ENCODE measurements around the gene CPAMD8. TPM values are rescaled to one million over a fixed set of nuclear protein-coding genes. Genes with fewer than 3 reads are reported as not detected.

The CPAMD8 gene
- total and polyA plus RNA-seq, 2 donors (not counting 1 experiment from before 2014, with no cell fraction given), result 0.14 to 1.7 TPM

- no peak overlapping the region for H2AFZ ChIP-seq (ENCODE audit: low read length)
- H3K9ac ChIP-seq (ENCODE audit: insufficient read depth, low read length), result no peak overlapping the region
- no peaks in the 10 kb centered on the region for H3K36me3 ChIP-seq (ENCODE audit: control insufficient read depth, insufficient read depth, low read length)
- no peak for DNase-seq (ENCODE audit: low read depth in 2 of 2)
- H3K27ac ChIP-seq (ENCODE audit: insufficient read depth, low read length), result no peak overlapping the region
- no peaks in the 10 kb centered on the region for H4K20me1 ChIP-seq (ENCODE audit: control insufficient read depth, extremely low read depth, insufficient read depth, low read length)
- H3K4me3 ChIP-seq (replicated peaks in 1 of 4; ENCODE audit: control extremely low read depth in 1 of 4, insufficient read depth in 1 of 4, low read depth in 3 of 4, low read length in 4 of 4), result no peak overlapping the region
- no peak overlapping the region for H3K4me2 ChIP-seq (ENCODE audit: extremely low read depth, insufficient read depth, low read length)
- TF ChIP-seq EZH2 (IDR thresholded peaks at IDR 0.05; ENCODE audit: low read length, missing control alignments) (no peak), CTCF (conservative IDR thresholded peaks at IDR 0.05 in 1 of 2, IDR thresholded peaks at IDR 0.05 in 1 of 2; ENCODE audit: low read depth in 1 of 2, low read length in 2 of 2) (no peak)
- H3K79me2 ChIP-seq (ENCODE audit: control insufficient read depth, insufficient read depth, low read length), result no peaks in the 10 kb centered on the region
- no peaks in the 10 kb centered on the region for H3K27me3 ChIP-seq (ENCODE audit: control insufficient read depth, insufficient read depth, low read length)
- no peaks in the 10 kb centered on the region for H3K4me1 ChIP-seq (ENCODE audit: control insufficient read depth, extremely low read depth, insufficient read depth, low read length)
- H3K9me3 ChIP-seq (ENCODE audit: control insufficient read depth, insufficient read depth, low read depth, low read length), result no peaks in the 10 kb centered on the region
Observed at GRCh38 chr19:16952046-16952445, 74.6 kb downstream of the CPAMD8 start.

- no peaks in the 10 kb centered on the region for H3K36me3 ChIP-seq (ENCODE audit: control insufficient read depth, insufficient read depth, low read length)
- no peaks in the 10 kb centered on the region for H3K9me3 ChIP-seq (ENCODE audit: control insufficient read depth, insufficient read depth, low read depth, low read length)
- TF ChIP-seq CTCF (conservative IDR thresholded peaks at IDR 0.05 in 1 of 2, IDR thresholded peaks at IDR 0.05 in 1 of 2; ENCODE audit: low read depth in 1 of 2, low read length in 2 of 2) (no peak), EZH2 (IDR thresholded peaks at IDR 0.05; ENCODE audit: low read length, missing control alignments) (no peak)
- no peak overlapping the region for H3K4me3 ChIP-seq (replicated peaks in 1 of 4; ENCODE audit: control extremely low read depth in 1 of 4, insufficient read depth in 1 of 4, low read depth in 3 of 4, low read length in 4 of 4)
- H3K79me2 ChIP-seq (ENCODE audit: control insufficient read depth, insufficient read depth, low read length), result no peaks in the 10 kb centered on the region
- no peaks in the 10 kb centered on the region for H4K20me1 ChIP-seq (ENCODE audit: control insufficient read depth, extremely low read depth, insufficient read depth, low read length)
- peak in 1 of 2 donors; percentile 25 for DNase-seq (ENCODE audit: low read depth in 2 of 2)
- H3K4me2 ChIP-seq (ENCODE audit: extremely low read depth, insufficient read depth, low read length), result no peak overlapping the region
- H3K9ac ChIP-seq (ENCODE audit: insufficient read depth, low read length), result no peak overlapping the region
- no peaks in the 10 kb centered on the region for H3K27me3 ChIP-seq (ENCODE audit: control insufficient read depth, insufficient read depth, low read length)
- H3K4me1 ChIP-seq (ENCODE audit: control insufficient read depth, extremely low read depth, insufficient read depth, low read length), result no peaks in the 10 kb centered on the region
- no peak overlapping the region for H2AFZ ChIP-seq (ENCODE audit: low read length)
- no peak overlapping the region for H3K27ac ChIP-seq (ENCODE audit: insufficient read depth, low read length)
Observed at GRCh38 chr19:16951529-16951928, 75.1 kb downstream of the CPAMD8 start.

- Histone ChIP-seq H2AFZ (ENCODE audit: low read length) (no peak overlapping the region), H3K9ac (ENCODE audit: insufficient read depth, low read length) (no peak overlapping the region), H4K20me1 (ENCODE audit: control insufficient read depth, extremely low read depth, insufficient read depth, low read length) (no peaks in the 10 kb centered on the region), H3K4me3 (replicated peaks in 1 of 4; ENCODE audit: control extremely low read depth in 1 of 4, insufficient read depth in 1 of 4, low read depth in 3 of 4, low read length in 4 of 4) (no peak overlapping the region), H3K27me3 (ENCODE audit: control insufficient read depth, insufficient read depth, low read length) (no peaks in the 10 kb centered on the region), H3K4me2 (ENCODE audit: extremely low read depth, insufficient read depth, low read length) (no peak overlapping the region), H3K4me1 (ENCODE audit: control insufficient read depth, extremely low read depth, insufficient read depth, low read length) (no peaks in the 10 kb centered on the region), H3K36me3 (ENCODE audit: control insufficient read depth, insufficient read depth, low read length) (no peaks in the 10 kb centered on the region), H3K9me3 (ENCODE audit: control insufficient read depth, insufficient read depth, low read depth, low read length) (no peaks in the 10 kb centered on the region), H3K79me2 (ENCODE audit: control insufficient read depth, insufficient read depth, low read length) (no peaks in the 10 kb centered on the region), H3K27ac (ENCODE audit: insufficient read depth, low read length) (no peak overlapping the region)
- TF ChIP-seq CTCF (conservative IDR thresholded peaks at IDR 0.05 in 1 of 2, IDR thresholded peaks at IDR 0.05 in 1 of 2; ENCODE audit: low read depth in 1 of 2, low read length in 2 of 2), result no peak
- no peak for TF ChIP-seq EZH2 (IDR thresholded peaks at IDR 0.05; ENCODE audit: low read length, missing control alignments)
- no peak for DNase-seq (ENCODE audit: low read depth in 2 of 2)
Observed at GRCh38 chr19:16949496-16950023, 77.0 kb downstream of the CPAMD8 start.

Data from fibroblast of lung (primary cell).